HepG2 (cell line): ENCODE results near the gene TAF8. TPM values are rescaled to one million over a fixed set of nuclear protein-coding genes. Genes with fewer than 3 reads are reported as not detected.
A peak's percentile ranks its signal among the peaks of the same experiment; 100 is the strongest.

Source experiments
- ATF7-NPFF ChIP-seq: sonication (generic); formaldehyde crosslinking; IDR thresholded peaks from 2 replicates; pipeline ENCODE4 v1.8.1; 2023; ENCODE audit warnings: mild to moderate bottlenecking, low read depth, missing genetic modification reagents, moderate library complexity
- FOXO4 ChIP-seq: sonication (generic); formaldehyde crosslinking; conservative IDR thresholded peaks from 2 replicates; pipeline ENCODE4 v1.8.1; 2023; ENCODE audit warnings: missing genetic modification reagents
- GATAD2A ChIP-seq: IDR thresholded peaks from 2 replicates; pipeline ENCODE4 v1.6.1; 2016
- KLF16 ChIP-seq, 2 experiments: sonication (generic) in 1 of 2; formaldehyde crosslinking in 1 of 2; IDR thresholded peaks; 2 replicates each; pipeline versions ENCODE4 v1.6.1 to v1.8.0; 2016 to 2023; ENCODE audit warnings: missing genetic modification reagents in 2 of 2, missing compliant biosample characterization in 1 of 2
- RAD51 ChIP-seq: fragments of 450-650 bp; IDR thresholded peaks from 2 replicates; pipeline ENCODE4 v1.6.1; 2016; ENCODE audit warnings: borderline replicate concordance
- RNF219 ChIP-seq: sonication (generic); formaldehyde crosslinking; IDR thresholded peaks from 2 replicates; pipeline ENCODE4 v1.5.0; 2020; ENCODE audit warnings: mild to moderate bottlenecking, missing genetic modification reagents
- SMYD3 ChIP-seq: sonication (generic); formaldehyde crosslinking; IDR thresholded peaks from 2 replicates; pipeline ENCODE4 v1.8.1; 2023; ENCODE audit warnings: mild to moderate bottlenecking, missing genetic modification reagents
- SOX13 ChIP-seq, 3 experiments: fragments of 450-650 bp in 1 of 3; sonication (generic) in 1 of 3; formaldehyde crosslinking in 1 of 3; IDR thresholded peaks in 2 of 3; conservative IDR thresholded peaks in 1 of 3; 2 replicates each; pipeline versions ENCODE4 v1.5.0 to v1.6.1; 2016 to 2020; ENCODE audit warnings: antibody characterized with exemption in 1 of 3, mild to moderate bottlenecking in 1 of 3, missing compliant biosample characterization in 1 of 3, missing genetic modification reagents in 1 of 3, moderate library complexity in 1 of 3
- ZNF253 ChIP-seq: sonication (generic); formaldehyde crosslinking; IDR thresholded peaks from 2 replicates; pipeline ENCODE4 v1.8.0; 2022; ENCODE audit warnings: mild to moderate bottlenecking, missing genetic modification reagents, borderline replicate concordance
- ZNF607 ChIP-seq: sonication (generic); formaldehyde crosslinking; IDR thresholded peaks from 2 replicates; pipeline ENCODE4 v1.5.1; 2020; ENCODE audit warnings: missing genetic modification reagents, mild to moderate bottlenecking, borderline replicate concordance
- polyA plus RNA-seq, 8 experiments: library from polyadenylated mRNA; depleted of rRNA in 3 of 8; stranded (reverse) in 7 of 8; unstranded in 1 of 8; fragments of >200 nt; fragmentation: Illumina TruSeq in 4 of 8; extraction: Trizol in 4 of 8; gene quantifications; 2 replicates each; pipeline versions ENCODE4 v1.2.1 to v1.2.3, GENCODE V29; 2011 to 2016; ENCODE audit warnings: low read depth in 4 of 8, missing spikeins in 1 of 8, mixed read lengths in 1 of 8; ENCODE audit not compliant: insufficient read depth in 1 of 8
- total RNA-seq, 5 experiments: library from RNA; depleted of rRNA; stranded (reverse); fragments of >200 nt; fragmentation: Illumina TruSeq; extraction: Trizol; gene quantifications; 2 replicates each; pipeline ENCODE4 v1.2.3, GENCODE V29; 2016; ENCODE audit warnings: low read depth in 1 of 5
- TF ChIP-seq, protein P1 (sequence below): sonication (generic); formaldehyde crosslinking; IDR thresholded peaks from 2 replicates; pipeline ENCODE4 v1.5.0; 2020; ENCODE audit warnings: mild to moderate bottlenecking, missing genetic modification reagents, borderline replicate concordance
- TF ChIP-seq, protein P2 (sequence below): sonication (generic); formaldehyde crosslinking; conservative IDR thresholded peaks from 2 replicates; pipeline ENCODE4 v1.4.0; 2020; ENCODE audit warnings: mild to moderate bottlenecking, missing genetic modification reagents, moderate library complexity
- TF ChIP-seq, protein P3 (sequence below): conservative IDR thresholded peaks from 2 replicates; pipeline ENCODE4 v1.6.1; 2018; ENCODE audit warnings: missing genetic modification reagents

TAF8 gene
- total and polyA plus RNA-seq, 2 of the 13 experiments (the other 11 are each of a cell fraction or from before 2014, with no cell fraction given): 25.2 to 25.8 TPM

DNA sequence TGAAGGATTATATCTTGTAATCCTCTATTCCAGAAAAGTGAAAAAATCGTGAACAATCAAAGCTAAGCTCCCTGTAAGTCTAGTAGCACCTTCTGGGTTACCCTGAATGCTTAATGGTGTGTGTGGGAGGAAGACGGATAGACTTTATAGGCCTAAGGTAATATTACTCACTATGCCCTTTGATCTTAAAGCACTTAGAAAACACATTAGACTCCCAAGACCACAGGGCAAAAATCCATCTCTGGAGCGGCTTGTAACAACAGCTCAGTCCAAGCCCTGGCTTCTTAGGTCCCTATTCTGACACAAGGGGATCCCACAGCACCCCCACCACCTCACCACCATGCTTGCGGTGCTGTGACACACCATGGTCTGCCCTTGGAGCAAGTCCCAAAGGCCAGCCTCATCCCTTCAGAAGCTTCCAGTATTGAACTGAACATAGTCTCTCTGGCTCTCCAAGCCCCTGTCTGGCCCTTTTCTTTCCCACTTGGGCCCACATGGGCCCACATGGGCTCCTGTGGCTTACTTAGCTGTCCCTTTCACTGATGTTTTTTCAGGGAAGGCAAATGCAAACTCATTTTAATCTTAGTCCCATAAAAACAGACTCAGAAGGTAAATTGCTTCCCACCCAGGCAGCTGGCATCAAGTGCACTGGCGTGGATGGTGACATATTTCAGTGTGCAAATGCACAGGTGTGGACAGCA, 63.8 kb downstream of the TAF8 start (continued):
- TF ChIP-seq, protein P1, sequence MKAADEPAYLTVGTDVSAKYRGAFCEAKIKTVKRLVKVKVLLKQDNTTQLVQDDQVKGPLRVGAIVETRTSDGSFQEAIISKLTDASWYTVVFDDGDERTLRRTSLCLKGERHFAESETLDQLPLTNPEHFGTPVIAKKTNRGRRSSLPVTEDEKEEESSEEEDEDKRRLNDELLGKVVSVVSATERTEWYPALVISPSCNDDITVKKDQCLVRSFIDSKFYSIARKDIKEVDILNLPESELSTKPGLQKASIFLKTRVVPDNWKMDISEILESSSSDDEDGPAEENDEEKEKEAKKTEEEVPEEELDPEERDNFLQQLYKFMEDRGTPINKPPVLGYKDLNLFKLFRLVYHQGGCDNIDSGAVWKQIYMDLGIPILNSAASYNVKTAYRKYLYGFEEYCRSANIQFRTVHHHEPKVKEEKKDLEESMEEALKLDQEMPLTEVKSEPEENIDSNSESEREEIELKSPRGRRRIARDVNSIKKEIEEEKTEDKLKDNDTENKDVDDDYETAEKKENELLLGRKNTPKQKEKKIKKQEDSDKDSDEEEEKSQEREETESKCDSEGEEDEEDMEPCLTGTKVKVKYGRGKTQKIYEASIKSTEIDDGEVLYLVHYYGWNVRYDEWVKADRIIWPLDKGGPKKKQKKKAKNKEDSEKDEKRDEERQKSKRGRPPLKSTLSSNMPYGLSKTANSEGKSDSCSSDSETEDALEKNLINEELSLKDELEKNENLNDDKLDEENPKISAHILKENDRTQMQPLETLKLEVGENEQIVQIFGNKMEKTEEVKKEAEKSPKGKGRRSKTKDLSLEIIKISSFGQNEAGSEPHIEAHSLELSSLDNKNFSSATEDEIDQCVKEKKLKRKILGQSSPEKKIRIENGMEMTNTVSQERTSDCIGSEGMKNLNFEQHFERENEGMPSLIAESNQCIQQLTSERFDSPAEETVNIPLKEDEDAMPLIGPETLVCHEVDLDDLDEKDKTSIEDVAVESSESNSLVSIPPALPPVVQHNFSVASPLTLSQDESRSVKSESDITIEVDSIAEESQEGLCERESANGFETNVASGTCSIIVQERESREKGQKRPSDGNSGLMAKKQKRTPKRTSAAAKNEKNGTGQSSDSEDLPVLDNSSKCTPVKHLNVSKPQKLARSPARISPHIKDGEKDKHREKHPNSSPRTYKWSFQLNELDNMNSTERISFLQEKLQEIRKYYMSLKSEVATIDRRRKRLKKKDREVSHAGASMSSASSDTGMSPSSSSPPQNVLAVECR (CRISPR knock-in tag): no peak
- TF ChIP-seq ZNF253 (CRISPR knock-in tag): no peak
- TF ChIP-seq, protein P2, sequence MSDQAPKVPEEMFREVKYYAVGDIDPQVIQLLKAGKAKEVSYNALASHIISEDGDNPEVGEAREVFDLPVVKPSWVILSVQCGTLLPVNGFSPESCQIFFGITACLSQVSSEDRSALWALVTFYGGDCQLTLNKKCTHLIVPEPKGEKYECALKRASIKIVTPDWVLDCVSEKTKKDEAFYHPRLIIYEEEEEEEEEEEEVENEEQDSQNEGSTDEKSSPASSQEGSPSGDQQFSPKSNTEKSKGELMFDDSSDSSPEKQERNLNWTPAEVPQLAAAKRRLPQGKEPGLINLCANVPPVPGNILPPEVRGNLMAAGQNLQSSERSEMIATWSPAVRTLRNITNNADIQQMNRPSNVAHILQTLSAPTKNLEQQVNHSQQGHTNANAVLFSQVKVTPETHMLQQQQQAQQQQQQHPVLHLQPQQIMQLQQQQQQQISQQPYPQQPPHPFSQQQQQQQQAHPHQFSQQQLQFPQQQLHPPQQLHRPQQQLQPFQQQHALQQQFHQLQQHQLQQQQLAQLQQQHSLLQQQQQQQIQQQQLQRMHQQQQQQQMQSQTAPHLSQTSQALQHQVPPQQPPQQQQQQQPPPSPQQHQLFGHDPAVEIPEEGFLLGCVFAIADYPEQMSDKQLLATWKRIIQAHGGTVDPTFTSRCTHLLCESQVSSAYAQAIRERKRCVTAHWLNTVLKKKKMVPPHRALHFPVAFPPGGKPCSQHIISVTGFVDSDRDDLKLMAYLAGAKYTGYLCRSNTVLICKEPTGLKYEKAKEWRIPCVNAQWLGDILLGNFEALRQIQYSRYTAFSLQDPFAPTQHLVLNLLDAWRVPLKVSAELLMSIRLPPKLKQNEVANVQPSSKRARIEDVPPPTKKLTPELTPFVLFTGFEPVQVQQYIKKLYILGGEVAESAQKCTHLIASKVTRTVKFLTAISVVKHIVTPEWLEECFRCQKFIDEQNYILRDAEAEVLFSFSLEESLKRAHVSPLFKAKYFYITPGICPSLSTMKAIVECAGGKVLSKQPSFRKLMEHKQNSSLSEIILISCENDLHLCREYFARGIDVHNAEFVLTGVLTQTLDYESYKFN (CRISPR knock-in tag): peak; percentile 26; the same call in 1 of the 2 replicates
- TF ChIP-seq SMYD3: no peak
- TF ChIP-seq GATAD2A: no peak
- TF ChIP-seq FOXO4 (CRISPR knock-in tag): 0 out of 2 replicates have a peak, but pooled peaks have one; percentile 66
- no peak for TF ChIP-seq ATF7-NPFF (CRISPR knock-in tag)
- no peak for TF ChIP-seq KLF16 (CRISPR knock-in tag; IDR thresholded peaks at IDR 0.05)
- TF ChIP-seq SOX13 (IDR thresholded peaks at IDR 0.05): no peak
- TF ChIP-seq SOX13 (CRISPR knock-in tag; conservative IDR thresholded peaks at IDR 0.05 in 1 of 2, IDR thresholded peaks at IDR 0.05 in 1 of 2): no peak
- TF ChIP-seq, protein P3, sequence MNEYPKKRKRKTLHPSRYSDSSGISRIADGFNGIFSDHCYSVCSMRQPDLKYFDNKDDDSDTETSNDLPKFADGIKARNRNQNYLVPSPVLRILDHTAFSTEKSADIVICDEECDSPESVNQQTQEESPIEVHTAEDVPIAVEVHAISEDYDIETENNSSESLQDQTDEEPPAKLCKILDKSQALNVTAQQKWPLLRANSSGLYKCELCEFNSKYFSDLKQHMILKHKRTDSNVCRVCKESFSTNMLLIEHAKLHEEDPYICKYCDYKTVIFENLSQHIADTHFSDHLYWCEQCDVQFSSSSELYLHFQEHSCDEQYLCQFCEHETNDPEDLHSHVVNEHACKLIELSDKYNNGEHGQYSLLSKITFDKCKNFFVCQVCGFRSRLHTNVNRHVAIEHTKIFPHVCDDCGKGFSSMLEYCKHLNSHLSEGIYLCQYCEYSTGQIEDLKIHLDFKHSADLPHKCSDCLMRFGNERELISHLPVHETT (CRISPR knock-in tag): no peak
- no peak for TF ChIP-seq ZNF607
- no peak for TF ChIP-seq RAD51
- TF ChIP-seq RNF219: no peak
